GM12891 (cell line): Measurements from ENCODE around the gene WDR46.
"Not testable (repeated sequence)": the region's sequence is repeated elsewhere in the genome, so short reads cannot be mapped to it uniquely, and the experiment has no call there.

Source experiments
- DNase-seq: peaks from one replicate; pipeline ENCODE4 v3.0.0; 2011; ENCODE audit warnings: low spot score; ENCODE audit not compliant: insufficient read length
- FAIRE-seq: peaks from 2 replicates; lab custom pipeline; 2011; peaks lifted over from hg19 to GRCh38; lab: Jason Lieb, UNC
- PAX5 ChIP-seq: IDR thresholded peaks from 2 replicates; pipeline ENCODE4 v1.6.1; 2011; ENCODE audit warnings: low read length, moderate library complexity, mild to moderate bottlenecking; ENCODE audit not compliant: insufficient read depth, severe bottlenecking
- POLR2A ChIP-seq: IDR thresholded peaks from 2 replicates; pipeline ENCODE4 v1.6.1; 2011; ENCODE audit warnings: low read depth, low read length, control low read depth
- POLR2AphosphoS5 ChIP-seq: IDR thresholded peaks from 2 replicates; pipeline ENCODE4 v1.6.1; 2011; ENCODE audit warnings: low read depth, low read length, control low read depth
- POU2F2 ChIP-seq: IDR thresholded peaks from 2 replicates; pipeline ENCODE4 v1.6.1; 2011; ENCODE audit warnings: low read depth, mild to moderate bottlenecking, control low read depth, low read length, moderate library complexity
- SPI1 ChIP-seq: IDR thresholded peaks from 2 replicates; pipeline ENCODE4 v1.6.1; 2011; ENCODE audit warnings: low read depth, low read length, control low read depth
- TAF1 ChIP-seq: IDR thresholded peaks from 2 replicates; pipeline ENCODE4 v1.6.1; 2011; ENCODE audit warnings: low read depth, low read length, control low read depth

WDR46 gene

GRCh38 chr6:33278392-33278741 lies 10.7 kb downstream of the WDR46 start:
- FAIRE-seq, result no peak
- DNase-seq, result no peak
- TF ChIP-seq PAX5 (no peak), TAF1 (no peak), POU2F2 (no peak), SPI1 (no peak), POLR2AphosphoS5 (no peak), POLR2A (no peak)

GRCh38 chr6:33277663-33278391 lies 11.2 kb downstream of the WDR46 start:
- FAIRE-seq (peak; percentile 26), DNase-seq (peak; percentile 49)
- TF ChIP-seq PAX5 (peak; percentile 82), TAF1 (no peak), SPI1 (peak; percentile 57), POLR2A (no peak)

GRCh38 chr6:33276864-33277662 lies 12.0 kb downstream of the WDR46 start, which contains the start of gene B3GALT4:
Gene B3GALT4 (plus strand): TSS chr6:33277123. CDS start chr6:33277420, 297 bp downstream.
- FAIRE-seq (peak; percentile 96), DNase-seq (peak; percentile 85)
- peak; percentile 75 for TF ChIP-seq PAX5
- peak; percentile 98 for TF ChIP-seq POLR2AphosphoS5
- peak; percentile 87 for TF ChIP-seq POU2F2
- TF ChIP-seq TAF1, result peak; percentile 55; the same call in 1 of the 2 replicates
- TF ChIP-seq POLR2A, result peak; percentile 80
- no peak for TF ChIP-seq SPI1

GRCh38 chr6:33276581-33276863 lies 12.5 kb downstream of the WDR46 start:
- DNase-seq, result no peak
- TF ChIP-seq POLR2AphosphoS5 (no peak), TAF1 (no peak), POU2F2 (no peak), POLR2A (no peak)
- no peak for FAIRE-seq

- not testable (repeated sequence) for FAIRE-seq, DNase-seq
Measured at GRCh38 chr6:33275795-33276580, 13.1 kb downstream of the WDR46 start.

- DNase-seq (no peak), FAIRE-seq (no peak)
- TF ChIP-seq POU2F2, result no peak
- peak; percentile 45; the same call in 1 of the 2 replicates for TF ChIP-seq POLR2AphosphoS5
Measured at GRCh38 chr6:33273924-33274902, 14.8 kb downstream of the WDR46 start.

- FAIRE-seq (no peak), DNase-seq (no peak)
- TF ChIP-seq POLR2AphosphoS5 (peak; percentile 57), POLR2A (no peak)
Measured at GRCh38 chr6:33273129-33273923, 15.7 kb downstream of the WDR46 start.

- DNase-seq (no peak), FAIRE-seq (no peak)
- no peak for TF ChIP-seq TAF1
- TF ChIP-seq POU2F2, result no peak
- no peak for TF ChIP-seq POLR2AphosphoS5
- TF ChIP-seq POLR2A, result no peak; the same call in 1 of the 2 replicates
- TF ChIP-seq SPI1, result no peak
- no peak for TF ChIP-seq PAX5
Measured at GRCh38 chr6:33272275-33273128, 16.5 kb downstream of the WDR46 start.
